RWPE1 (cell line): ENCODE results near the gene ASB6.

Experiments used
- CTCF ChIA-PET: fragments of 350-600 bp; sonication (Branson Sonifier 250); formaldehyde crosslinking; extraction: SDS; loops from one replicate; lab custom pipeline; 2021; lab: Yijun Ruan, JAX
- POLR2A ChIA-PET: fragments of 400-600 bp; formaldehyde crosslinking; extraction: SDS; loops from one replicate; lab custom pipeline; 2020; ENCODE audit warnings: antibody characterized with exemption; ENCODE audit not compliant: low non-redundant PET; lab: Yijun Ruan, JAX
- DNase-seq: peaks from one replicate; pipeline ENCODE4 v3.0.0; 2012; ENCODE audit warnings: low spot score
- H3K27ac ChIP-seq: fragments of 450-650 bp; 2 replicates; pipeline ENCODE4 v1.5.1; 2017
- TF ChIP-seq, protein P1 (sequence below): fragments of 450-650 bp; conservative IDR thresholded peaks from 2 replicates; pipeline ENCODE4 v1.5.1; 2017; ENCODE audit warnings: low read depth, mild to moderate bottlenecking

Gene ASB6

GRCh38 chr9:129676975-129677374 lies 35.0 kb upstream of the ASB6 start:
- no peak overlapping the region for H3K27ac ChIP-seq
- ChIA-PET POLR2A (no interaction called here), CTCF (interaction anchor here (0.7 kb wide), 1 partner anchor 538 kb away, joined by 7 read pairs; no protein-coding TSS in a partner anchor)
- no peak for DNase-seq
- TF ChIP-seq, protein P1, sequence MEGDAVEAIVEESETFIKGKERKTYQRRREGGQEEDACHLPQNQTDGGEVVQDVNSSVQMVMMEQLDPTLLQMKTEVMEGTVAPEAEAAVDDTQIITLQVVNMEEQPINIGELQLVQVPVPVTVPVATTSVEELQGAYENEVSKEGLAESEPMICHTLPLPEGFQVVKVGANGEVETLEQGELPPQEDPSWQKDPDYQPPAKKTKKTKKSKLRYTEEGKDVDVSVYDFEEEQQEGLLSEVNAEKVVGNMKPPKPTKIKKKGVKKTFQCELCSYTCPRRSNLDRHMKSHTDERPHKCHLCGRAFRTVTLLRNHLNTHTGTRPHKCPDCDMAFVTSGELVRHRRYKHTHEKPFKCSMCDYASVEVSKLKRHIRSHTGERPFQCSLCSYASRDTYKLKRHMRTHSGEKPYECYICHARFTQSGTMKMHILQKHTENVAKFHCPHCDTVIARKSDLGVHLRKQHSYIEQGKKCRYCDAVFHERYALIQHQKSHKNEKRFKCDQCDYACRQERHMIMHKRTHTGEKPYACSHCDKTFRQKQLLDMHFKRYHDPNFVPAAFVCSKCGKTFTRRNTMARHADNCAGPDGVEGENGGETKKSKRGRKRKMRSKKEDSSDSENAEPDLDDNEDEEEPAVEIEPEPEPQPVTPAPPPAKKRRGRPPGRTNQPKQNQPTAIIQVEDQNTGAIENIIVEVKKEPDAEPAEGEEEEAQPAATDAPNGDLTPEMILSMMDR = no peak

GRCh38 chr9:129676287-129676686 lies 34.3 kb upstream of the ASB6 start:
- TF ChIP-seq, protein P1 = no peak
- ChIA-PET POLR2A (interaction anchor here (0.6 kb wide), 1 partner anchor 18 kb away, joined by 3 read pairs; no protein-coding TSS in a partner anchor), CTCF (interaction anchor here (1.3 kb wide), 1 partner anchor 35 kb away, joined by 4 read pairs; no protein-coding TSS in a partner anchor)
- DNase-seq = no peak
- H3K27ac ChIP-seq = no peak overlapping the region

DNA sequence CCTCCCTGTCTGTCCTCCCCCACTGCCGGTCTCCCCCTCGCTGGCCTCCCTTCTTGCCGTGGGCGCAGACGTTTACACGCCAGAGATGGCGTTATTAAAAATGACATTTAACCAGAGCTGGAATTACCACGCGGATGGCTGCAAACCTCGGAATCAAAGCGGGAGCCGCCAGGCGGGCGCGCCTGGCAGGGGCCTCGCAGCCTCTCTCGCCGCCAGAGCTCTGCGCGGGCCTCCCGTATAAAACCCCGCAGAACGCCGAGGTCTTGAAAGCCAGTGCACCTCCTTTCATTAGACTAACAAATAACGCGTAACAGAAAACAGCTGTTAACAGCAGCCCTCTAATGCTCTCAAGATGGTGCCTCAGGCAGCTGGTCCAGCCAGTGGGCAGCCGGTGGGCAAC lies 33.7 kb upstream of the ASB6 start:
- CTCF ChIA-PET = interaction anchor here (0.6 to 1.3 kb wide), 2 partner anchors 34 to 97 kb away, joined by 3 to 4 read pairs; no protein-coding TSS in a partner anchor
- TF ChIP-seq, protein P1 = no peak
- no peak overlapping the region for H3K27ac ChIP-seq

GRCh38 chr9:129674229-129674628 lies 32.3 kb upstream of the ASB6 start:
- CTCF ChIA-PET = interaction anchor here (0.7 to 1.6 kb wide), 2 partner anchors 52 to 108 kb away, joined by 3 to 4 read pairs; no protein-coding TSS in a partner anchor

More for the DNA sequence above, 33.7 kb upstream of the ASB6 start:
- no peak for DNase-seq
- POLR2A ChIA-PET = interaction anchor here (0.6 kb wide), 1 partner anchor 17 kb away, joined by 3 read pairs; no protein-coding TSS in a partner anchor

GRCh38 chr9:129673602-129674001 lies 31.7 kb upstream of the ASB6 start:
- DNase-seq = no peak
- H3K27ac ChIP-seq = no peak overlapping the region
- CTCF ChIA-PET = interaction anchor here (0.6 to 1.6 kb wide), 3 partner anchors 53 to 108 kb away, joined by 3 to 4 read pairs (median 3); no protein-coding TSS in a partner anchor
- TF ChIP-seq, protein P1 = no peak
- POLR2A ChIA-PET = no interaction called here

More at GRCh38 chr9:129674229-129674628, 32.3 kb upstream of the ASB6 start:
- H3K27ac ChIP-seq = no peak overlapping the region
- no peak for DNase-seq
- TF ChIP-seq, protein P1 = no peak
- POLR2A ChIA-PET = no interaction called here

- no peak for DNase-seq
- POLR2A ChIA-PET = no interaction called here
- TF ChIP-seq, protein P1 = no peak
- H3K27ac ChIP-seq = no peak overlapping the region
- CTCF ChIA-PET = no interaction called here
Measured at GRCh38 chr9:129672702-129673101, 30.8 kb upstream of the ASB6 start.
